Astrocyte (in vitro differentiated cells and primary cell): Measurements from ENCODE around the gene AP5M1. TPM values are rescaled to one million over a fixed set of nuclear protein-coding genes. Genes with fewer than 3 reads are reported as not detected.
"Not testable (repeated sequence)": the region's sequence is repeated elsewhere in the genome, so short reads cannot be mapped to it uniquely, and the experiment has no call there.

Experiments
- DNase-seq: peaks from one replicate; pipeline ENCODE4 v3.0.0-alpha.2; 2010; ENCODE audit warnings: low read depth
- FAIRE-seq: peaks from 2 replicates; lab custom pipeline; 2011; peaks lifted over from hg19 to GRCh38; lab: Jason Lieb, UNC
- H2AFZ ChIP-seq: 2 replicates; pipeline ENCODE4 v1.6.0; 2012; ENCODE audit warnings: low read depth, low read length, inconsistent platforms
- H3K27ac ChIP-seq: 2 replicates; pipeline ENCODE4 v1.5.1; 2011; ENCODE audit warnings: low read depth, low read length, inconsistent platforms
- H3K27me3 ChIP-seq: 2 replicates; pipeline ENCODE4 v1.6.0; 2011; ENCODE audit warnings: low read length, inconsistent platforms; ENCODE audit not compliant: insufficient read depth
- H3K36me3 ChIP-seq: 2 replicates; pipeline ENCODE4 v1.5.1; 2011; ENCODE audit warnings: low read length, inconsistent platforms; ENCODE audit not compliant: insufficient read depth
- H3K4me1 ChIP-seq: 2 replicates; pipeline ENCODE4 v1.5.1; 2011; ENCODE audit warnings: low read length, inconsistent platforms; ENCODE audit not compliant: insufficient read depth
- H3K4me2 ChIP-seq: 2 replicates; pipeline ENCODE4 v1.6.0; 2012; ENCODE audit warnings: low read length, inconsistent platforms
- H3K4me3 ChIP-seq: 2 replicates; pipeline ENCODE4 v1.5.1; 2011; ENCODE audit warnings: low read depth, mild to moderate bottlenecking, low read length, inconsistent platforms; ENCODE audit not compliant: insufficient read depth
- H3K79me2 ChIP-seq: 2 replicates; pipeline ENCODE4 v1.6.0; 2012; ENCODE audit warnings: mild to moderate bottlenecking, low read length, inconsistent platforms; ENCODE audit not compliant: insufficient read depth
- H3K9ac ChIP-seq: 2 replicates; pipeline ENCODE4 v1.6.0; 2012; ENCODE audit warnings: mild to moderate bottlenecking, low read length, inconsistent platforms
- H3K9me3 ChIP-seq: 2 replicates; pipeline ENCODE4 v1.5.1; 2012; ENCODE audit warnings: low read depth, mild to moderate bottlenecking, low read length, inconsistent platforms; ENCODE audit not compliant: insufficient read depth
- H4K20me1 ChIP-seq: 2 replicates; pipeline ENCODE4 v1.6.0; 2012; ENCODE audit warnings: low read length, inconsistent platforms; ENCODE audit not compliant: insufficient read depth
- H3K27ac Mint-ChIP-seq: one replicate; pipeline ENCODE4 v1.8.0; 2021; ENCODE audit warnings: mild to moderate bottlenecking, mixed read lengths; ENCODE audit not compliant: unreplicated experiment
- H3K27me3 Mint-ChIP-seq: one replicate; pipeline ENCODE4 v1.8.0; 2021; ENCODE audit warnings: low read depth, mixed read lengths; ENCODE audit not compliant: unreplicated experiment
- H3K36me3 Mint-ChIP-seq: one replicate; pipeline ENCODE4 v1.8.0; 2021; ENCODE audit warnings: low read depth, mixed read lengths; ENCODE audit not compliant: unreplicated experiment
- H3K4me1 Mint-ChIP-seq: one replicate; pipeline ENCODE4 v1.8.0; 2021; ENCODE audit warnings: low read depth, mixed read lengths; ENCODE audit not compliant: unreplicated experiment
- H3K4me3 Mint-ChIP-seq: one replicate; pipeline ENCODE4 v1.8.0; 2021; ENCODE audit warnings: mild to moderate bottlenecking, moderate library complexity, mixed read lengths; ENCODE audit not compliant: unreplicated experiment
- H3K9me3 Mint-ChIP-seq: one replicate; pipeline ENCODE4 v1.8.0; 2021; ENCODE audit warnings: mild to moderate bottlenecking, mixed read lengths; ENCODE audit not compliant: unreplicated experiment
- EZH2 ChIP-seq: IDR thresholded peaks from 2 replicates; pipeline ENCODE4 v1.6.1; 2012; ENCODE audit warnings: mild to moderate bottlenecking, low read length, inconsistent platforms; ENCODE audit not compliant: insufficient read depth
- total RNA-seq: library from RNA; stranded (reverse); gene quantifications from 2 replicates; pipeline ENCODE4 v1.2.1, GENCODE V29; 2021
- TF ChIP-seq, protein P1 (sequence below): IDR thresholded peaks from 2 replicates; pipeline ENCODE4 v1.5.1; 2011; ENCODE audit warnings: low read depth, mild to moderate bottlenecking, inconsistent platforms, low read length, moderate library complexity; ENCODE audit not compliant: insufficient read depth

AP5M1 gene
- total RNA-seq, 1 donor from 2014 or later, result 61.1 TPM

DNA sequence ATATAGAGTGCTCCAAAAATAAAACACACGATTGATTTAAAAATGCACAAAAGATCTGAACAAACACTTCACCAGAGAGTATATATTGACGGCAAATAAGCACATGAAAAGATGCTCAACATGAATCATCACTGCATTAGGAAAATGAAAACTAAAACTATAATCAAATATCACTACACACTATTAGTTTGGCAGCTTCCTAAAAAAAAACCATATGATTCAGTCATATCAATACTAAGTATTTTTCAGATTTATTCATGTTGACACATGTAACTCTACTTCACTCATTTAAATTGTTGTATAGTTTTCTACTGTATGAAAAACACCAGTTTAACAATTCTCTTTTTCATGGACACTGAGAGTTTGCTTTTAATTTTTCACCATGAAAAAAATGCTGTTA lies 41.7 kb upstream of the AP5M1 start:
- H3K4me1 ChIP-seq, result no peaks in the 10 kb centered on the region
- H3K27me3 ChIP-seq, result no peaks in the 10 kb centered on the region
- Mint-ChIP-seq H3K27me3 (no peaks in the 10 kb centered on the region), H3K4me3 (no peak overlapping the region), H3K27ac (no peak overlapping the region), H3K9me3 (no peaks in the 10 kb centered on the region), H3K36me3 (peaks cover 7% of the 10 kb centered on the region), H3K4me1 (no peaks in the 10 kb centered on the region)
- H3K9me3 ChIP-seq, result no peaks in the 10 kb centered on the region
- H3K9ac ChIP-seq, result no peak overlapping the region
- H4K20me1 ChIP-seq, result peaks cover 8% of the 10 kb centered on the region
- FAIRE-seq, result no peak
- no peak overlapping the region for H3K4me3 ChIP-seq
- no peak overlapping the region for H3K4me2 ChIP-seq
- peaks cover 4% of the 10 kb centered on the region for H3K79me2 ChIP-seq
- peaks cover 17% of the 10 kb centered on the region for H3K36me3 ChIP-seq
- no peak for DNase-seq
- no peak for TF ChIP-seq EZH2
- H2AFZ ChIP-seq, result no peak overlapping the region
- no peak overlapping the region for H3K27ac ChIP-seq

DNA sequence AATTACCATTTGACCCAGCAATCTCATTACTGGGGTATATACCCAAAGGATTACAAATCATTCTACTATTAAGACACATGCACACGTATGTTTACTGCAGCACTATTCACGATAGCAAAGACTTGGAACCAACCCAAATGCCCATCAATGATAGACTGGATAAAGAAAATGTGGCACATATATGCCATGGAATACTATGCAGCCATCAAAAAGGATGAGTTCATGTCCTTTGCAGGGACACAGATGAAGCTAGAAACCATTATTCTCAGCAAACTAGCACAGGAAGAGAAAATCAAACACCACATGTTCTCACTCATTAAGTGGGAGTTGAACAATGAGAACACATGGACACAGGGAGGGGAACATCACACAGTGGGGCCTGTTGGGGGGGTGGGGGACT lies 40.5 kb upstream of the AP5M1 start:
- not testable (repeated sequence) for H3K4me2 ChIP-seq, H3K4me1 Mint-ChIP-seq, H3K27ac Mint-ChIP-seq, H3K27me3 ChIP-seq, H3K4me1 ChIP-seq, H3K27me3 Mint-ChIP-seq, H3K79me2 ChIP-seq, H3K4me3 Mint-ChIP-seq, H2AFZ ChIP-seq, H4K20me1 ChIP-seq, H3K9ac ChIP-seq, FAIRE-seq, H3K4me3 ChIP-seq, H3K9me3 Mint-ChIP-seq, H3K27ac ChIP-seq, H3K9me3 ChIP-seq, DNase-seq
- H3K36me3 Mint-ChIP-seq, result peaks cover 11% of the 10 kb centered on the region
- peaks cover 22% of the 10 kb centered on the region for H3K36me3 ChIP-seq

DNA sequence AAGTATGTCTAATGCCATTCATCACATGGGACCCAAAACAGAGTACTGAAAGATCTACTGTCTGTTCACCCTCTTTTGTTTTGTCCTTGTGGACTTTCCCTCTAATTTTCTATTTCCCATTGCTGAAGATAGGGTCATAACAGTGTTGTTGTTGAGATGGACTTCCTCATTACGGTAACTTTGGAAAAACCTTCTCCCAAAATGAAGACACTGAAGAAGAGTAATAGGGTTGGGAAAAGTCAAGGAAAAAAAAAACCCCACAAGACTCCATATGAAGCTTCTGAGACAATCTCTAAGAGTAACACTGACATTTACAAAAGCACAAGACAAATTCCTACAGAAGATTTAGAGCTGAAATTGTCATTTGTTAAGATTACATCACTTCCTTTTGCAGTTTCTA lies 36.8 kb upstream of the AP5M1 start:
- no peaks in the 10 kb centered on the region for H3K9me3 Mint-ChIP-seq
- Histone ChIP-seq H3K4me2 (no peak overlapping the region), H3K27me3 (no peaks in the 10 kb centered on the region), H2AFZ (no peak overlapping the region), H3K4me1 (no peaks in the 10 kb centered on the region), H3K36me3 (peaks cover 21% of the 10 kb centered on the region), H3K9ac (no peak overlapping the region), H4K20me1 (no peaks in the 10 kb centered on the region), H3K27ac (no peak overlapping the region), H3K9me3 (no peaks in the 10 kb centered on the region), H3K79me2 (no peaks in the 10 kb centered on the region), H3K4me3 (no peak overlapping the region)
- DNase-seq, result no peak
- peaks cover 13% of the 10 kb centered on the region for H3K36me3 Mint-ChIP-seq
- FAIRE-seq, result no peak
- H3K27me3 Mint-ChIP-seq, result no peaks in the 10 kb centered on the region
- H3K27ac Mint-ChIP-seq, result no peak overlapping the region
- H3K4me1 Mint-ChIP-seq, result no peaks in the 10 kb centered on the region
- TF ChIP-seq, protein P1, sequence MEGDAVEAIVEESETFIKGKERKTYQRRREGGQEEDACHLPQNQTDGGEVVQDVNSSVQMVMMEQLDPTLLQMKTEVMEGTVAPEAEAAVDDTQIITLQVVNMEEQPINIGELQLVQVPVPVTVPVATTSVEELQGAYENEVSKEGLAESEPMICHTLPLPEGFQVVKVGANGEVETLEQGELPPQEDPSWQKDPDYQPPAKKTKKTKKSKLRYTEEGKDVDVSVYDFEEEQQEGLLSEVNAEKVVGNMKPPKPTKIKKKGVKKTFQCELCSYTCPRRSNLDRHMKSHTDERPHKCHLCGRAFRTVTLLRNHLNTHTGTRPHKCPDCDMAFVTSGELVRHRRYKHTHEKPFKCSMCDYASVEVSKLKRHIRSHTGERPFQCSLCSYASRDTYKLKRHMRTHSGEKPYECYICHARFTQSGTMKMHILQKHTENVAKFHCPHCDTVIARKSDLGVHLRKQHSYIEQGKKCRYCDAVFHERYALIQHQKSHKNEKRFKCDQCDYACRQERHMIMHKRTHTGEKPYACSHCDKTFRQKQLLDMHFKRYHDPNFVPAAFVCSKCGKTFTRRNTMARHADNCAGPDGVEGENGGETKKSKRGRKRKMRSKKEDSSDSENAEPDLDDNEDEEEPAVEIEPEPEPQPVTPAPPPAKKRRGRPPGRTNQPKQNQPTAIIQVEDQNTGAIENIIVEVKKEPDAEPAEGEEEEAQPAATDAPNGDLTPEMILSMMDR, result no peak
- TF ChIP-seq EZH2, result no peak
- H3K4me3 Mint-ChIP-seq, result no peak overlapping the region

DNA sequence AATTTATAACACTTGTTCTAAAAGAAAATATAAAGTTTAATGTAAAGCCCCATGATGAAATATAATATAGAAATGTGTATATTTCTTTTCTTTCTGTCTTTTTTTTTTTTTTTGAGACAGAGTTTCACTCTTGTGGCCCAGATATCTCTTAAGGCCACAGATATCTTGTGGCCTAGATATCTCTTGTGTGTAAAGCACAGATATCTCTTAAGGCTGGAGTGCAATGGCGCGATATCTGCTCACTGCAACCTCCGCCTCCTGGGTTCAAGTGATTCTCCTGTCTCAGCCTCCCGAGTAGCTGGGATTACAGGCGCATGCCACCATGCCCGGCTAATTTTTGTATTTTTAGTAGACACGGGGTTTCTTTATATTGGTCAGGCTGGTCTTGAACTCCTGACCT lies 28.7 kb upstream of the AP5M1 start:
- H3K27ac Mint-ChIP-seq, H3K4me1 Mint-ChIP-seq, H3K4me3 Mint-ChIP-seq, H3K27ac ChIP-seq, H3K36me3 ChIP-seq, H2AFZ ChIP-seq, H3K9me3 Mint-ChIP-seq, H3K4me3 ChIP-seq, FAIRE-seq, H4K20me1 ChIP-seq, H3K4me1 ChIP-seq, H3K4me2 ChIP-seq, H3K36me3 Mint-ChIP-seq, H3K27me3 Mint-ChIP-seq, H3K9ac ChIP-seq, DNase-seq, H3K9me3 ChIP-seq, H3K27me3 ChIP-seq: not testable (repeated sequence)
- peaks cover 14% of the 10 kb centered on the region for H3K79me2 ChIP-seq
